Measurements from ENCODE around the gene FN1. TPM values are rescaled to one million over a fixed set of nuclear protein-coding genes. Genes with fewer than 3 reads are reported as not detected.

Gene FN1
- total RNA-seq, 1 donor from 2014 or later = not detected

DNA sequence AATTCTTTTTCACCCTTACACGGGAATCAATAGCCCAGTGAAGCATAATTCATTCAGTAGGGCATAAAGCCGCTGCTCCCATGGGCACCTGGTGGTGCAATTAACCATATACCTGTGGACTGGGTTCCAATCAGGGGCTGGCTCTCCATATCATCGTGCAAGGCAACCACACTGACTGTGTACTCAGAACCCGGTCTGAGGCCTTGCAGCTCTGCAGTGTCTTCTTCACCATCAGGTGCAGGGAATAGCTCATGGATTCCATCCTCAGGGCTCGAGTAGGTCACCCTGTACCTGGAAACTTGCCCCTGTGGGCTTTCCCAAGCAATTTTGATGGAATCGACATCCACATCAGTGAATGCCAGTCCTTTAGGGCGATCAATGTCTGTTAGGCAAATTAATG lies 55.2 kb downstream of the FN1 start:
- TF ChIP-seq, protein P1, sequence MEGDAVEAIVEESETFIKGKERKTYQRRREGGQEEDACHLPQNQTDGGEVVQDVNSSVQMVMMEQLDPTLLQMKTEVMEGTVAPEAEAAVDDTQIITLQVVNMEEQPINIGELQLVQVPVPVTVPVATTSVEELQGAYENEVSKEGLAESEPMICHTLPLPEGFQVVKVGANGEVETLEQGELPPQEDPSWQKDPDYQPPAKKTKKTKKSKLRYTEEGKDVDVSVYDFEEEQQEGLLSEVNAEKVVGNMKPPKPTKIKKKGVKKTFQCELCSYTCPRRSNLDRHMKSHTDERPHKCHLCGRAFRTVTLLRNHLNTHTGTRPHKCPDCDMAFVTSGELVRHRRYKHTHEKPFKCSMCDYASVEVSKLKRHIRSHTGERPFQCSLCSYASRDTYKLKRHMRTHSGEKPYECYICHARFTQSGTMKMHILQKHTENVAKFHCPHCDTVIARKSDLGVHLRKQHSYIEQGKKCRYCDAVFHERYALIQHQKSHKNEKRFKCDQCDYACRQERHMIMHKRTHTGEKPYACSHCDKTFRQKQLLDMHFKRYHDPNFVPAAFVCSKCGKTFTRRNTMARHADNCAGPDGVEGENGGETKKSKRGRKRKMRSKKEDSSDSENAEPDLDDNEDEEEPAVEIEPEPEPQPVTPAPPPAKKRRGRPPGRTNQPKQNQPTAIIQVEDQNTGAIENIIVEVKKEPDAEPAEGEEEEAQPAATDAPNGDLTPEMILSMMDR (IDR thresholded peaks at IDR 0.05) = no peak
- H3K4me1 Mint-ChIP-seq = no peaks in the 10 kb centered on the region
- no peak for ATAC-seq (ENCODE audit: low read depth)
- H3K9me3 Mint-ChIP-seq = no peaks in the 10 kb centered on the region
- DNase-seq = no peak
- H3K36me3 Mint-ChIP-seq (ENCODE audit: low read depth) = no peaks in the 10 kb centered on the region
- no peaks in the 10 kb centered on the region for H3K27me3 Mint-ChIP-seq
- CTCF ChIA-PET = no interaction called here
- POLR2A ChIA-PET = no interaction called here
- intact Hi-C loops (cut with micrococcal nuclease) = no loop called here
- H3K4me3 Mint-ChIP-seq = no peak overlapping the region
- H3K27ac Mint-ChIP-seq = no peak overlapping the region

DNA sequence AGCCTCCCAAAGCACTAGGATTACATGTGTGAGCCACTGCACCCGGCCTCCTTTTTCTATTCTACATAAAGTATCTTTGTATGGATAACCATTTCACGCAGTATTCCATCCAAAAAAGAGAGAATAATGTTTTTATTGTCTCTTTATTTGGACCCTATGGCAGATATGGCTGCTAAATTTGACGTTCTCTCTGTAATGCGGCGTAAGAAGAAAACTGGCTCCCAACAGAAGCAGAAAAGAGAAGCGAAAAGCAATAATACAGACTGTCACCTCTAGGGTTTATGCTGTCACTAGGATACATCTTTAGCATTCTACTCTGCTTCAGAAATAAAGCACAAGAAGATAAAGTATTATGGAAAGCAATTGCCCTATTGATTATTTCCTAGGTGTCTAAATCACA lies 55.9 kb downstream of the FN1 start:
- ATAC-seq (ENCODE audit: low read depth) = no peak
- no peak overlapping the region for H3K4me3 Mint-ChIP-seq
- no peak for DNase-seq
- H3K4me1 Mint-ChIP-seq = no peaks in the 10 kb centered on the region
- no peak overlapping the region for H3K27ac Mint-ChIP-seq
- H3K9me3 Mint-ChIP-seq = no peaks in the 10 kb centered on the region
- TF ChIP-seq, protein P1 (IDR thresholded peaks at IDR 0.05) = no peak
- CTCF ChIA-PET = no interaction called here
- peaks cover 3% of the 10 kb centered on the region for H3K36me3 Mint-ChIP-seq (ENCODE audit: low read depth)
- H3K27me3 Mint-ChIP-seq = no peaks in the 10 kb centered on the region
- POLR2A ChIA-PET = no interaction called here
- intact Hi-C loops (cut with micrococcal nuclease) = no loop called here

DNA sequence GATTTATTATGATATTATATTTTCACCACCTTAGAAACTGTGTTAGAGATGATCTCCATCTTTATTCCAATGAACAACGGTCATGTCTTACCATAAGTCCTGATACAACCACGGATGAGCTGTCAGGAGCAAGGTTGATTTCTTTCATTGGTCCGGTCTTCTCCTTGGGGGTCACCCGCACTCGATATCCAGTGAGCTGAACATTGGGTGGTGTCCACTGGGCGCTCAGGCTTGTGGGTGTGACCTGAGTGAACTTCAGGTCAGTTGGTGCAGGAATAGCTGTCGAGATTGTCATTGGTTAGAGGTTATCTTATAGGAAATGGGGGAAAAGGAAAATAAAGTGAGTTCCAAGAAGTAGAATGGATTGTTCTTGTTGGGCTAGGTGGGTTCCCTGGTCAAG lies 56.8 kb downstream of the FN1 start:
- Mint-ChIP-seq H3K27me3 (no peaks in the 10 kb centered on the region), H3K4me3 (no peak overlapping the region), H3K9me3 (peaks cover 6% of the 10 kb centered on the region), H3K36me3 (ENCODE audit: low read depth) (peaks cover 10% of the 10 kb centered on the region), H3K4me1 (no peaks in the 10 kb centered on the region), H3K27ac (no peak overlapping the region)
- ChIA-PET CTCF (no interaction called here), POLR2A (no interaction called here)
- TF ChIP-seq, protein P1 (IDR thresholded peaks at IDR 0.05) = no peak
- DNase-seq (no peak), ATAC-seq (ENCODE audit: low read depth) (no peak)
- intact Hi-C loops (cut with micrococcal nuclease) = no loop called here

DNA sequence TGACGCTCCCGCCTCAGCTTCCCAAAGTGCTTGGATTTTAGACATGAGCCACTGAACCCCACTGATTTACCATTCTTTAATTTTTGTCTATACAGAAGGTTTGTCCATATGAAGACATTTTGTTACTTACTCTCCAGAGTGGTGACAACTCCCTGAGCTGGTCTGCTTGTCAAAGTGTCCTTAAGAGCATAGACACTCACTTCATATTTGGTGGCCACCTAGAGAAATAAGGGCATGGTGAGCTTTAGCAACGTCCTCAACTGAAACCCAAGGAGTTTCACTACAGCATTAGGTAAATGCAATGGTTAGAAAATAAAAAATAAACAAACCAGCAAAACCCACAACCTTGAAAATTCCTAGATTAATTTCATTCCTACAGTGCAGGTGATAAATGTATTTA lies 57.8 kb downstream of the FN1 start:
- ATAC-seq (ENCODE audit: low read depth) = no peak
- Mint-ChIP-seq H3K27me3 (no peaks in the 10 kb centered on the region), H3K4me1 (no peaks in the 10 kb centered on the region)

DNA sequence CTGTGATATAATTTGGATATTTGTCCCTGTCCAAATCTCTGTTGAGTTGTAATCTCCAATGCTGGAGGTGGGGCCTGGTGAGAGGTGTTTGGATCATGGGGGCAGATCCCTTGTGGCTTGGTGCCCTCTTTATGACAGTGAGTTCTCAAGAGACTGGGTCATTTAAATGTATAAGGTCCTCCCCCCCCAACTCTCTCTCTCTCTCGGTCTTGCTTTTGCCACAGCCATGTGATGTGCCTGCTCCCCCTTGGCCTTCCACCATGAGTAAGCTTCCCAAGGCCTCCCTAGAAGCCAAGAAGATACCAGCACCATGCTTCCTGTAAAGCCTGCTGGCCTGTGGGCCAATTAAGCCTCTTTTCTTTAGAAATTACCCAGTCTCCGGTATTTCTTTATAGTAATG lies 58.6 kb downstream of the FN1 start:
- CTCF ChIA-PET = no interaction called here
- no peak overlapping the region for H3K4me3 Mint-ChIP-seq
- H3K4me1 Mint-ChIP-seq = no peaks in the 10 kb centered on the region

More for the DNA sequence above, 57.8 kb downstream of the FN1 start:
- intact Hi-C loops (cut with micrococcal nuclease) = no loop called here
- DNase-seq = no peak
- H3K27ac Mint-ChIP-seq = no peak overlapping the region
- H3K4me3 Mint-ChIP-seq = no peak overlapping the region
- CTCF ChIA-PET = no interaction called here
- peaks cover 10% of the 10 kb centered on the region for H3K36me3 Mint-ChIP-seq (ENCODE audit: low read depth)
- POLR2A ChIA-PET = no interaction called here
- peaks cover 8% of the 10 kb centered on the region for H3K9me3 Mint-ChIP-seq
- TF ChIP-seq, protein P1 (IDR thresholded peaks at IDR 0.05) = no peak

More for the DNA sequence above, 58.6 kb downstream of the FN1 start:
- POLR2A ChIA-PET = interaction anchor here (0.6 kb wide), 1 partner anchor 30 kb away, joined by 5 read pairs; no protein-coding TSS in a partner anchor
- Mint-ChIP-seq H3K27me3 (no peaks in the 10 kb centered on the region), H3K9me3 (peaks cover 8% of the 10 kb centered on the region), H3K36me3 (ENCODE audit: low read depth) (peaks cover 10% of the 10 kb centered on the region), H3K27ac (no peak overlapping the region)
- TF ChIP-seq, protein P1 (IDR thresholded peaks at IDR 0.05) = no peak
- DNase-seq (no peak), ATAC-seq (ENCODE audit: low read depth) (no peak)
- intact Hi-C loops (cut with micrococcal nuclease) = no loop called here
